SK-N-MC (cell line): ENCODE measurements around the gene RPH3AL.

Experiments
- DNase-seq: peaks from one replicate; pipeline ENCODE4 v3.0.0-alpha.2; 2011; ENCODE audit warnings: low read depth, low spot score
- H3K27ac ChIP-seq: fragments of 200-600 bp; sonication (generic); 2 replicates; pipeline ENCODE4 v1.5.1; 2016; ENCODE audit warnings: mixed run types
- H3K36me3 ChIP-seq: fragments of 200-600 bp; sonication (generic); 2 replicates; pipeline ENCODE4 v1.6.1; 2017; ENCODE audit warnings: antibody characterized with exemption, low read length, mixed read lengths; ENCODE audit not compliant: insufficient read depth
- H3K4me3 ChIP-seq: fragments of 200-600 bp; sonication (generic); 2 replicates; pipeline ENCODE4 v1.5.1; 2016
- H3K9ac ChIP-seq: fragments of 200-600 bp; sonication (generic); 2 replicates; pipeline ENCODE4 v1.8.0; 2017; ENCODE audit warnings: mixed run types, mixed read lengths; ENCODE audit not compliant: insufficient read length
- H3K9me3 ChIP-seq: fragments of 200-600 bp; sonication (generic); 2 replicates; pipeline ENCODE4 v1.6.1; 2017; ENCODE audit warnings: low read depth, mild to moderate bottlenecking, antibody characterized with exemption, low read length, moderate library complexity, mixed read lengths
- EZH2 ChIP-seq: fragments of 200-600 bp; sonication (generic); IDR thresholded peaks from one replicate; pipeline ENCODE4 v1.6.1; 2017; ENCODE audit warnings: antibody characterized with exemption
- FOXP2 ChIP-seq: optimal IDR thresholded peaks from 2 replicates; pipeline ENCODE3; 2011; ENCODE audit warnings: mild to moderate bottlenecking, moderate library complexity; ENCODE audit not compliant: insufficient read depth; ENCODE audit errors: extremely low read length, control extremely low read depth
- POLR2AphosphoS5 ChIP-seq: IDR thresholded peaks from 2 replicates; pipeline ENCODE4 v1.6.1; 2012; ENCODE audit warnings: mild to moderate bottlenecking, low read depth, low read length, borderline replicate concordance

Gene RPH3AL

GRCh38 chr17:336110-337021 is 16.2 kb downstream of the RPH3AL start:
- Histone ChIP-seq H3K9me3 (no peaks in the 10 kb centered on the region), H3K9ac (no peak overlapping the region), H3K4me3 (peak overlapping the region; percentile 67), H3K36me3 (no peaks in the 10 kb centered on the region), H3K27ac (peak overlapping the region; percentile 85)
- DNase-seq = no peak
- no peak for TF ChIP-seq EZH2
- no peak for TF ChIP-seq FOXP2
- peak; percentile 27; the same call in 1 of the 2 replicates for TF ChIP-seq POLR2AphosphoS5

GRCh38 chr17:335691-336090 is 16.9 kb downstream of the RPH3AL start:
- TF ChIP-seq POLR2AphosphoS5 = no peak
- peak; percentile 69 for TF ChIP-seq FOXP2
- no peaks in the 10 kb centered on the region for H3K9me3 ChIP-seq
- no peak overlapping the region for H3K9ac ChIP-seq
- H3K36me3 ChIP-seq = no peaks in the 10 kb centered on the region
- no peak for DNase-seq
- peak overlapping the region; percentile 67 for H3K4me3 ChIP-seq
- H3K27ac ChIP-seq = peak overlapping the region; percentile 85

GRCh38 chr17:334974-335481 is 17.6 kb downstream of the RPH3AL start:
- no peak for DNase-seq
- H3K9ac ChIP-seq = no peak overlapping the region
- no peaks in the 10 kb centered on the region for H3K36me3 ChIP-seq
- H3K27ac ChIP-seq = no peak overlapping the region; the same call in 1 of the 2 replicates
- no peak for TF ChIP-seq POLR2AphosphoS5
- TF ChIP-seq EZH2 = no peak
- TF ChIP-seq FOXP2 = no peak
- no peaks in the 10 kb centered on the region for H3K9me3 ChIP-seq
- peak overlapping the region; percentile 67; the same call in 1 of the 2 replicates for H3K4me3 ChIP-seq

- Histone ChIP-seq H3K27ac (peak overlapping the region; percentile 91), H3K4me3 (peak overlapping the region; percentile 64), H3K9me3 (no peaks in the 10 kb centered on the region), H3K9ac (peak overlapping the region; percentile 56), H3K36me3 (no peaks in the 10 kb centered on the region)
- no peak for DNase-seq
- no peak for TF ChIP-seq EZH2
- TF ChIP-seq POLR2AphosphoS5 = no peak
- no peak for TF ChIP-seq FOXP2
Measured at GRCh38 chr17:333626-334396, 18.8 kb downstream of the RPH3AL start.

GRCh38 chr17:332558-333322 is 19.9 kb downstream of the RPH3AL start:
- Histone ChIP-seq H3K4me3 (peak overlapping the region; percentile 64), H3K36me3 (no peaks in the 10 kb centered on the region), H3K9ac (peak overlapping the region; percentile 56), H3K9me3 (no peaks in the 10 kb centered on the region), H3K27ac (peak overlapping the region; percentile 91)
- TF ChIP-seq FOXP2 (no peak), POLR2AphosphoS5 (no peak), EZH2 (no peak)
- no peak for DNase-seq

- Histone ChIP-seq H3K9me3 (no peaks in the 10 kb centered on the region), H3K36me3 (no peaks in the 10 kb centered on the region), H3K27ac (peak overlapping the region; percentile 91), H3K4me3 (no peak overlapping the region; the same call in 1 of the 2 replicates), H3K9ac (no peak overlapping the region)
- DNase-seq = no peak
- TF ChIP-seq FOXP2 (no peak), POLR2AphosphoS5 (no peak), EZH2 (no peak)
Measured at GRCh38 chr17:332023-332422, 20.6 kb downstream of the RPH3AL start.

- Histone ChIP-seq H3K4me3 (peak overlapping the region; percentile 33; the same call in 1 of the 2 replicates), H3K9me3 (no peaks in the 10 kb centered on the region), H3K27ac (no peak overlapping the region), H3K9ac (no peak overlapping the region), H3K36me3 (no peaks in the 10 kb centered on the region)
- no peak for DNase-seq
- TF ChIP-seq POLR2AphosphoS5 (no peak), FOXP2 (no peak), EZH2 (no peak)
Measured at GRCh38 chr17:330993-331701, 21.5 kb downstream of the RPH3AL start.
